GM19438 (cell line): ENCODE measurements around the gene PCDHGB3.
"Not testable (repeated sequence)": the region's sequence is repeated elsewhere in the genome, so short reads cannot be mapped to it uniquely, and the experiment has no call there.

Experiments used
- ATAC-seq: cut with Tn5 transposase; IDR thresholded peaks from one replicate; pipeline ENCODE4 v1.9.1; 2021; ENCODE audit warnings: low read depth; ENCODE audit not compliant: unreplicated experiment

Gene PCDHGB3

DNA sequence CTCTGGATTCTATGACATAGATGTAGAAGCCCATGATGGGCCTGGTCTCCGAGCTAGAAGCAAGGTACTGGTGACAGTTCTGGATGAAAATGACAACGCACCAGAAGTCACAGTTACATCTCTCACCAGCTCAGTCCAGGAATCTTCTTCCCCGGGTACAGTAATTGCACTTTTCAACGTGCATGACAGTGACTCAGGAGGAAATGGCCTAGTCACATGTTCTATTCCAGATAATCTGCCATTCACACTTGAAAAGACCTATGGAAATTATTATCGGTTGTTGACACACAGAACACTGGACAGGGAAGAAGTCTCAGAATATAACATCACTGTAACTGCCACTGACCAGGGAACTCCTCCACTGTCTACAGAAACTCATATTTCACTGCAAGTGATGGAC is 13.9 kb upstream of the PCDHGB3 start:
- no peak for ATAC-seq

DNA sequence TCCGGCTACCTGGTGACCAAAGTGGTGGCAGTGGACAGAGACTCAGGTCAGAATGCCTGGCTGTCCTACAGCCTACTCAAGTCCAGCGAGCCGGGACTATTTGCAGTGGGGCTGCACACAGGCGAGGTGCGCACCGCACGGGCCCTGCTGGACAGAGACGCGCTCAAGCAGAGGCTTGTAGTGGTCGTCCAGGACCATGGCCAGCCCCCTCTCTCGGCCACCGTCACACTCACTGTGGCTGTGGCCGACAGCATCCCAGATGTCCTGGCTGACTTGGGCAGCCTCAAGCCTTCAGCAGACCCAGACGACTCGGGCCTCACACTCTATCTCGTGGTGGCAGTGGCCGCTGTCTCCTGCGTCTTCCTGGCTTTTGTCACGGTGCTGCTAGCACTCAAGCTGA is 13.1 kb upstream of the PCDHGB3 start:
- ATAC-seq, result no peak

DNA sequence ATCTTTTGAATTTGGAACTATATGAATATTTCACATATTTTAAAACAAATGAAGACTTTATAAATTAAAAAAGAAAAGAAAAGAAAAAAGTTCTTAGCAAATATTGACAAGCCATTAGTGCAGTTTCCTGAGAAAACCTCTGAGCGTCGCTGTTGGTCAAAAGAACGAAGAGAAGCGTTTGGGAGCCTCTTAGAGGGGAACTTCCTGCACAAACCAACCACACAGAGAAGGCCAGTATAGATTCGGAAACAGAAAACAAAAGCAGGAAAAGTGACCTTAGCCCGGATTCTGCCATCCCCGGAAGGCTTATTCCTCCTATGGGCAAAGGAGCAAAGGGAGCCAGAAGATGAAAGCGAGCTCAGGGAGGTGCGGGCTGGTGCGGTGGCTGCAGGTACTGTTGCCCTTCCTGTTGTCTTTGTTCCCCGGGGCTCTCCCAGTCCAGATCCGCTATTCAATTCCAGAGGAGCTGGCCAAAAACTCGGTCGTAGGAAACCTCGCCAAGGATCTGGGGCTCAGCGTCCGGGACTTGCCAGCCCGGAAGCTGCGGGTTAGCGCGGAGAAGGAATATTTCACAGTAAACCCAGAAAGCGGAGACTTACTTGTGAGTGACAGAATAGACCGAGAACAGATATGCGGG is 10.1 kb upstream of the PCDHGB3 start, which contains the start of gene PCDHGB2:
TSS of gene PCDHGB2 (plus strand) at position 205 of the 637 bp plus-strand sequence. CDS start at position 347, 142 bp downstream.
- ATAC-seq, result no peak

DNA sequence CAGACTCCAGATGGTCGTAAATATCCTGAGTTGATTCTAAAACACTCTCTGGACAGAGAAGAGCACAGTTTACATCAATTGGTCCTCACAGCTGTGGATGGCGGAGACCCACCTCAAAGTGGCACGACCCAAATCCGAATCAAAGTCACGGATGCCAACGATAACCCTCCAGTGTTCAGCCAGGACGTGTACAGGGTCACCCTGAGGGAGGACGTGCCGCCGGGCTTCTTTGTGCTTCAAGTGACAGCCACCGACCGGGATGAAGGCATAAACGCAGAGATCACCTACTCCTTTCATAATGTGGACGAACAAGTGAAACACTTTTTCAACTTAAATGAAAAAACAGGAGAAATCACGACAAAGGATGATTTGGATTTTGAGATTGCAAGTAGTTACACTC is 9.4 kb upstream of the PCDHGB3 start:
- no peak for ATAC-seq

DNA sequence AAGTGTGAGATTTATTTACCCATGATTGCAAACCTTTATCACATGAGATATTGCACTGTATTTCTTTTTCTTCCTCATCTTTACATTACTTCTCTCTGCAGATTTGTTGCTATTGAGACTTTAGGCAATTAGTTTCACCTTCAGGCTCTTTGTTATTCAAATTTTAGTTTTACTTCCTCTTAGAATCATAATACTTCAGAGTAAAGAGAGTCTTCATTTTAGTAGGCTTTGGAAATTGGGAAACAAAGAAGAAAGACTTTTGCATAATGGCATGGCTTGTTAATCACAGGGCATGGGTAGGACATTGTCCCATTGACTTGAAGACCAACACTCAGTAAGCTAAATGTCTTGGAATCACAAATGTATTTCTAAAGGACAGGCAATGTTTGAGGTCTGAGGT is 7.3 kb upstream of the PCDHGB3 start:
- no peak for ATAC-seq

DNA sequence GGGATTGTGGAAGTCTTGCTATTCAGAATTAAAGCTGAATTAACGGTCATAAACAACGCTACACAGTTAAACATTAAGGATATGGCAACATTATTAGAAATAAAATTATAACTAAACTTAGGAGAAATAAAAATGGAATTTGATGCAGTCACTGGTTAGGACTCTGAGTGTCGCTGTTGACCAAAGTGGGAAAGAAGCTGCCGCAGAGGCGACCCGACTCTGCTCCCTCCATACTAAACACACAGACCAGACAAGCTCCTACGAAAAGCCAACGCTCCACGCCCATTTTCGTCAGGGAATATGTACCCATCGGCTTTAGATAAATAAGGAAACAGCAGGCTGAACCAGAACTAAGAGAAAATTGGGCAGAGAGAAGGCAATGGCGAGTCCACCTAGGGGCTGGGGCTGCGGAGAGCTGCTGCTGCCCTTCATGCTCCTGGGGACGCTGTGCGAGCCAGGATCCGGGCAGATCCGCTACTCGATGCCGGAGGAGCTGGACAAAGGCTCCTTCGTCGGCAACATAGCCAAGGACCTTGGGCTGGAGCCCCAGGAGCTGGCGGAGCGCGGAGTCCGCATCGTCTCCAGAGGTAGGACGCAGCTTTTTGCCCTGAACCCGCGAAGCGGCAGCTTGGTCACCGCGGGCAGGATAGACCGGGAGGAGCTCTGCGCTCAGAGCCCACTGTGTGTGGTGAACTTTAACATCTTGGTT is 5.9 kb upstream of the PCDHGB3 start, which contains the start of gene PCDHGA5:
TSS of gene PCDHGA5 (plus strand) at position 211 of the 709 bp plus-strand sequence. CDS start at position 380, 169 bp downstream.
- no peak for ATAC-seq

DNA sequence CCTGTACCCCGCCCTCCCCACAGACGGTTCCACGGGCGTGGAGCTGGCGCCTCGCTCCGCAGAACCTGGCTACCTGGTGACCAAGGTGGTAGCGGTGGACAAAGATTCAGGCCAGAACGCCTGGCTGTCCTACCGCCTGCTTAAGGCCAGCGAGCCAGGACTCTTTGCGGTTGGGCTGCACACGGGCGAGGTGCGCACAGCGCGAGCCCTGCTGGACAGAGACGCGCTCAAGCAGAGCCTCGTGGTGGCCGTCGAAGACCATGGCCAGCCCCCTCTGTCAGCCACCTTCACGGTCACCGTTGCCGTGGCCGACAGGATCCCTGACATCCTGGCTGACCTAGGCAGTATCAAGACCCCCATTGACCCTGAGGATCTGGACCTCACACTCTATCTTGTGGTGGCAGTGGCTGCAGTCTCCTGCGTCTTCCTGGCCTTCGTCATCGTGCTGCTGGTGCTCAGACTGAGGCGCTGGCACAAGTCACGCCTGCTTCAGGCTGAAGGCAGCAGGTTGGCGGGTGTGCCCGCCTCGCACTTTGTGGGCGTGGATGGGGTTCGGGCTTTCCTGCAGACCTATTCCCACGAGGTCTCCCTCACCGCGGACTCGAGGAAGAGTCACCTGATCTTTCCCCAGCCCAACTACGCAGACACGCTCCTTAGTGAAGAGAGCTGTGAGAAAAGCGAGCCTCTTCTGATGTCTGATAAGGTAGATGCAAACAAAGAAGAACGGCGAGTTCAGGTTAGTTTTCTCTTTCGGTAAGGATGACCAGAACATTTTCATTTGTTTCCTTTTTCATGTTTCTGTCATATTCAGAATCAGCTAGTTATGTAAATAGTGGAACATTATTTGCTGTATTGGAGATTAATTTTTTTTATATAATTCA is 3.8 kb upstream of the PCDHGB3 start:
- ATAC-seq, result no peak

DNA sequence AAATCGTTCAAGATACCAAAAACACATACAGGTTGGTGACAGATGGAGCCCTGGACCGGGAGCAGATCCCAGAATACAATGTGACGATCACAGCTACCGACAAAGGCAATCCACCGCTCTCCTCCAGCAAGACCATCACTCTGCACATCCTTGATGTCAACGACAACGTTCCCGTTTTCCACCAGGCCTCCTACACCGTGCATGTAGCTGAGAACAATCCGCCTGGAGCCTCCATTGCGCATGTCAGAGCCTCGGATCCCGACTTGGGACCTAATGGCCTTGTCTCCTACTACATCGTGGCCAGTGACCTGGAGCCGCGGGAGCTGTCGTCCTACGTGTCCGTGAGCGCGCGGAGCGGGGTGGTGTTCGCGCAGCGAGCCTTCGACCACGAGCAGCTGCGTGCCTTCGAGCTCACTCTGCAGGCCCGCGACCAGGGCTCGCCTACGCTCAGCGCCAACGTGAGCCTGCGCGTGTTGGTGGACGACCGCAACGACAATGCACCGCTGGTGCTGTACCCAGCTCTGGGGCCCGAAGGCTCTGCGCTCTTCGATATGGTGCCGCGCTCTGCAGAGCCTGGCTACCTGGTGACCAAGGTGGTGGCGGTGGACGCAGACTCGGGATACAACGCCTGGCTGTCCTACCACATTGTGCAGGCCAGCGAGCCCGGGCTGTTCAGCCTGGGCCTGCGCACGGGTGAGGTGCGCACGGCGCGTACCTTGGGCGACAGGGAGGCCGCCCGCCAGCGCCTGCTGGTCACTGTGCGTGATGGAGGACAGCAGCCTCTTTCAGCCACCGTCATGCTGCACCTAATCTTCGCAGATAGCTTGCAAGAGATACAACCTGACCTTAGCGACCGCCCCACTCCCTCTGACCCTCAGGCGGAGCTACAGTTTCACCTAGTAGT is 1.8 kb downstream of the PCDHGB3 start:
- ATAC-seq, result no peak

DNA sequence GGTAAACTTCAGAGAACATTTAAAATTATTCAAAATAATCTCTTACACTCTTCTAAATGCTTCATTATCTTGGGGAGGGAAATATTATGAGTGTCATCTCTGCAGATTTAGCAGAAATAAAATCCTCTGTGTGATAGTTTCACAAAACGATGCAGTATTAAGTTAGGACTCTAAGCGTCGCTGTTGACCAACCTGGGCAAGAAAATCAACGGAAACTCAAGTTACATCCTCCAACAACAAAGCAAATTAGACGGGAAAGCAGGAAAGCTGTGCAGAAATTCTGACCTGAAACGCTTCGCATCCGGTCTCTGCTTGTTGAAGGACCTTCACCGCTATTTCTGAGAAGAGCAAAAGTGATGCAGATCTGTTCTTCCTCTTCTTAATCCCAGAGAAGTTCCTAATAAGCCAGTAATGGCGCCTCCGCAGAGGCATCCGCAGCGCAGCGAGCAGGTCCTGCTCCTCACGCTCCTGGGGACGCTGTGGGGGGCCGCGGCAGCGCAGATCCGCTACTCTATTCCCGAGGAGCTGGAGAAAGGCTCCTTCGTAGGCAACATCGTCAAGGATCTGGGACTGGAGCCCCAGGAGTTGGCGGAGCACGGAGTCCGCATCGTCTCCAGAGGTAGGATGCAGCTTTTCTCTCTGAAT is 3.8 kb downstream of the PCDHGB3 start, which contains the start of gene PCDHGA6:
TSS of gene PCDHGA6 (plus strand) at position 219 of the 645 bp plus-strand sequence. CDS start at position 412, 193 bp downstream.
- ATAC-seq, result no peak

DNA sequence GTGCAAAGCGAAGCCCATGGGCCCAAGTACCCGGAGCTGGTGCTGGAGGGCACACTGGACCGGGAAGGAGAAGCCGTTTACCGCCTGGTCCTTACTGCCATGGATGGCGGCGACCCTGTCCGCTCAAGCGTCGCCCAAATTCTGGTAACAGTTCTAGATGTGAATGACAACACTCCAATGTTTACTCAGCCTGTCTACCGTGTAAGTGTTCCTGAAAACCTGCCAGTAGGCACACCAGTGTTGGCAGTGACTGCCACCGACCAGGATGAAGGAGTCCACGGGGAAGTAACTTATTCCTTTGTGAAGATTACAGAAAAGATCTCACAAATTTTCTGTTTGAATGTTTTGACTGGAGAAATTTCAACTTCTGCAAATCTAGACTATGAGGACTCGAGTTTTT is 4.6 kb downstream of the PCDHGB3 start:
- no peak for ATAC-seq

DNA sequence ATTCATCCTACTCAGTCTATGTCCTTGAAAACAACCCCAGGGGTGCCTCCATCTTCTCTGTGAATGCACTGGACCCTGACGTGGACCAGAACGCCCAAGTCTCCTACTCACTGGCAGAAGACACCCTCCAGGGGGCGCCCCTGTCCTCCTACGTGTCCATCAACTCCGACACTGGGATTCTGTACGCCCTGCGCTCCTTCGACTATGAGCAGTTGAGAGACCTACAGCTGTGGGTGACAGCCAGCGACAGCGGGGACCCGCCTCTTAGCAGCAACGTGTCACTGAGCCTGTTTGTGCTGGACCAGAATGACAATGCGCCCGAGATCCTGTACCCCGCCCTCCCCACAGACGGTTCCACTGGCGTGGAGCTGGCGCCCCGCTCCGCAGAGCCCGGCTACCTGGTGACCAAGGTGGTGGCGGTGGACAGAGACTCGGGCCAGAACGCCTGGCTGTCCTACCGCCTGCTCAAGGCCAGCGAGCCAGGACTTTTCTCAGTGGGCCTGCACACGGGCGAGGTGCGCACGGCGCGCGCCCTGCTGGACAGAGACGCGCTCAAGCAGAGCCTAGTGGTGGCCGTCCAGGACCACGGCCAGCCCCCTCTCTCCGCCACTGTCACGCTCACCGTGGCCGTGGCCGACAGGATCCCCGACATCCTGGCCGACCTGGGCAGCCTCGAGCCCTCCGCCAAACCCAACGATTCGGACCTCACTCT is 5.6 kb downstream of the PCDHGB3 start:
- not testable (repeated sequence) for ATAC-seq

DNA sequence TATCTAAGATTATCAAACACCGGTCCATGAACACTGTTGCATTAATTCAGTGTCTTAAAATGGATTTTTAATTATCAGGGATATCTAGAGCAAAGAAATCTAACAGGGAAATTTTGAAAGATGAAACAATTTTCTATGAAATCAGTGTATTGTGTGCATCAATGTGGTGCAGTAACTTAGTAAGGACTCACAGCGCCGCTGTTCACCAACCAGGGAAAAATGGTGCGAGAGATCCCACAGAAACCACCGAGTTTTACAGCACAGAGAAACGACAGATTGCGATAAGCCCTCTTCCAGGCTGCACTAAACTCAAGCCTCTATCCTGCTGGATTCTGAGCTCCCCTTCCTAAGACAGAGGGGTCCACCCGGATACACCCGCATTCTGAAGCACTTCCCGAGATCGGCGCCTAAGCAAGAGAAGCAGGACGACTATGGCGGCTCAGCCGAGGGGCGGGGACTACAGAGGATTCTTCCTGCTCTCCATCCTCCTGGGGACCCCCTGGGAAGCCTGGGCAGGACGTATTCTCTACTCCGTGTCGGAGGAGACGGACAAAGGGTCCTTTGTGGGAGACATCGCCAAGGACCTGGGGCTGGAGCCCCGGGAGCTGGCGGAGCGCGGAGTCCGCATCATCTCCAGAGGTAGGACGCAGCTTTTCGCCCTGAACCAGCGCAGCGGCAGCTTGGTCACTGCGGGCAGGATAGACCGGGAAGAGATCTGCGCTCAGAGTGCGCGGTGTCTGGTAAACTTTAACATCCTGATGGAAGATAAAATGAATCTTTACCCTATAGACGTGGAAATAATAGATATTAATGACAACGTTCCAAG is 12.6 kb downstream of the PCDHGB3 start, which contains the start of gene PCDHGA7:
TSS of gene PCDHGA7 (plus strand) at position 274 of the 826 bp plus-strand sequence. CDS start at position 432, 158 bp downstream.
- ATAC-seq, result peak; percentile 60

DNA sequence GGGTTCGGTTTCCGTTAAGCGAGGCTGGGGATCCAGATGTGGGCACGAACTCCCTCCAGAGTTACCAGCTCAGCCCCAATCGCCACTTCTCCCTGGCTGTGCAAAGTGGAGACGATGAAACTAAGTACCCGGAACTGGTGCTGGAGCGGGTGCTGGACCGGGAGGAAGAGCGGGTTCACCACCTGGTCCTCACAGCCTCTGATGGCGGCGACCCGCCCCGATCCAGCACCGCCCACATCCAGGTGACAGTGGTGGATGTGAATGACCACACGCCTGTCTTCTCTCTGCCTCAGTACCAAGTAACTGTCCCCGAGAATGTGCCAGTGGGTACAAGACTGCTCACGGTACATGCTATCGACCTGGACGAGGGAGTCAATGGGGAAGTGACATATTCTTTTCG is 13.3 kb downstream of the PCDHGB3 start:
- no peak for ATAC-seq

DNA sequence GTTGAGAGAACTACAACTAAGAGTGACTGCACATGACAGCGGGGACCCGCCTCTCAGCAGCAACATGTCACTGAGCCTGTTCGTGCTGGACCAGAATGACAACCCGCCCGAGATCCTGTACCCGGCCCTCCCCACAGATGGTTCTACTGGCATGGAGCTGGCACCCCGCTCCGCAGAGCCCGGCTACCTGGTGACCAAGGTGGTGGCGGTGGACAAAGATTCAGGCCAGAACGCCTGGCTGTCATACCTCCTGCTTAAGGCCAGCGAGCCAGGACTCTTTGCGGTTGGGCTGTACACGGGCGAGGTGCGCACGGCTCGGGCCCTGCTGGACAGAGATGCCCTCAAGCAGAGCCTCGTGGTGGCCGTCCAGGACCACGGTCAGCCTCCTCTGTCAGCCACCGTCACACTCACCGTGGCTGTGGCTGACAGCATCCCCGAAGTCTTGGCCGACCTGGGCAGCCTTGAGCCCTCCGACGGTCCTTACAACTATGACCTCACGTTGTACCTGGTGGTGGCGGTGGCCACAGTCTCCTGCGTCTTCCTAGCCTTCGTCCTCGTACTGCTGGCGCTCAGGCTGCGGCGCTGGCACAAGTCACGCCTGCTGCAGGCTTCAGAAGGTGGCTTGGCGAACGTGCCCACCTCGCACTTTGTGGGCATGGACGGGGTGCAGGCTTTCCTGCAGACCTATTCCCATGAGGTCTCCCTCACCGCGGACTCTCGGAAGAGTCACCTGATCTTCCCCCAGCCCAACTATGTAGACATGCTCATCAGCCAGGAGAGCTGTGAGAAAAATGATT is 14.6 kb downstream of the PCDHGB3 start:
- ATAC-seq, result no peak

DNA sequence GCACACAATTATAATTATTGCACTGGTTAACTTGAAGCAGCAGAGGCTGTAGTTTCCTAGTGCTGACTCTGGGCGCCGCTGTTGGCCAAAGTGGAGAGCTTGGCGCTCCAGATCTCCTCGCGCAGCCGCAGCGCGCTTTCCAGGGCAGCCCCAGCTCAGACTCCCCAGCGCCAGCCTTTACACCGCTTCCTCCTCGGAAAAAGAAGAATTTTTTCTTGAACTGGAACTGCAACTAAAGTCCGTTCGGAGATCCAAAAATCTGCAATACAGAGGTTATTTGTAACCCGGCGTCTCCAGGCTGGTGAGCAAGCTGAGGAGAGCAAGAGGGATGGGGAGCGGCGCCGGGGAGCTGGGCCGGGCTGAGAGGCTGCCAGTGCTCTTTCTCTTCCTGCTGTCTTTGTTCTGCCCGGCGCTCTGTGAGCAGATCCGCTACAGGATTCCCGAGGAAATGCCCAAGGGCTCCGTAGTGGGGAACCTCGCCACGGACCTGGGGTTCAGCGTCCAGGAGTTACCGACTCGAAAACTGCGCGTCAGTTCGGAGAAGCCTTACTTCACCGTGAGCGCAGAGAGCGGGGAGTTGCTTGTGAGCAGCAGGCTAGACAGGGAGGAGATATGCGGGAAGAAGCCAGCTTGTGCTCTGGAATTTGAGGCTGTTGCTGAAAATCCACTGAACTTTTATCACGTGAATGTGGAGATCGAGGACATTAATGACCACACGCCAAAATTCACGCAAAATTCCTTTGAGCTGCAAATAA is 17.7 kb downstream of the PCDHGB3 start, which contains the start of gene PCDHGB4:
TSS of gene PCDHGB4 (plus strand) at position 142 of the 755 bp plus-strand sequence. CDS start at position 329, 187 bp downstream.
- ATAC-seq, result peak; percentile 89

DNA sequence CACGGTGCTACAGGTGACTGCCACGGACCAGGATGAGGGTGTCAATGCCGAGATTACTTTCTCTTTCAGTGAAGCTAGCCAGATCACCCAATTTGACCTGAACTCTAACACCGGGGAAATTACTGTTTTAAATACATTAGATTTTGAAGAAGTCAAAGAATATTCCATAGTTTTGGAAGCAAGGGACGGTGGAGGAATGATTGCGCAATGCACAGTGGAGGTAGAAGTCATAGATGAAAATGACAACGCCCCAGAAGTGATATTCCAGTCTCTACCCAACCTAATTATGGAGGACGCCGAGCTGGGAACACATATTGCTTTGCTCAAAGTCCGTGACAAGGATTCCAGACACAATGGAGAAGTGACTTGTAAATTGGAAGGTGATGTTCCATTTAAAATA is 18.6 kb downstream of the PCDHGB3 start:
- no peak for ATAC-seq
